H1 (cell line): ENCODE data around the gene DVL1.

ENCODE experiments used
- ATF2 ChIP-seq: IDR thresholded peaks from 2 replicates; pipeline ENCODE4 v1.6.1; 2012; ENCODE audit warnings: low read length, inconsistent platforms
- EZH2 ChIP-seq: fragments of 200-600 bp; sonication (generic); IDR thresholded peaks from 2 replicates; pipeline ENCODE4 v1.7.1; 2012; ENCODE audit warnings: low read depth, mild to moderate bottlenecking, moderate library complexity, low read length, inconsistent platforms; ENCODE audit not compliant: severe bottlenecking
- GABPA ChIP-seq: IDR thresholded peaks from 2 replicates; pipeline ENCODE4 v1.6.1; 2011; ENCODE audit warnings: mild to moderate bottlenecking, low read length, moderate library complexity, borderline replicate concordance; ENCODE audit not compliant: insufficient read depth
- SAP30 ChIP-seq: fragments of 300-600 bp; sonication (generic); IDR thresholded peaks from 2 replicates; pipeline ENCODE4 v1.7.1; 2012; ENCODE audit warnings: low read length, moderate library complexity, mild to moderate bottlenecking, inconsistent platforms; ENCODE audit not compliant: insufficient read depth, insufficient replicate concordance
- SP1 ChIP-seq: IDR thresholded peaks from 2 replicates; pipeline ENCODE4 v1.6.1; 2011; ENCODE audit warnings: low read depth, low read length
- YY1 ChIP-seq: IDR thresholded peaks from 2 replicates; pipeline ENCODE4 v1.6.1; 2011; ENCODE audit warnings: low read depth, mild to moderate bottlenecking, low read length
- TF ChIP-seq, protein P1 (sequence below), 3 experiments: IDR thresholded peaks; 1 replicate in 2 of 3; 2 replicates in 1 of 3; pipeline versions ENCODE4 v1.5.1 to v1.6.1; 2011; ENCODE audit warnings: low read length in 3 of 3, mild to moderate bottlenecking in 3 of 3, inconsistent platforms in 2 of 3, low read depth in 1 of 3, moderate library complexity in 1 of 3; ENCODE audit not compliant: insufficient read depth in 1 of 3; ENCODE audit errors: control extremely low read depth in 1 of 3
- TF ChIP-seq, protein P2 (sequence below): IDR thresholded peaks from 2 replicates; pipeline ENCODE4 v1.6.1; 2012; ENCODE audit warnings: inconsistent platforms

GRCh38 chr1:1359664-1360468 lies 10.6 kb upstream of the DVL1 start:
- TF ChIP-seq YY1 (no peak), SP1 (no peak), GABPA (no peak), EZH2 (no peak), ATF2 (no peak), SAP30 (no peak)
- TF ChIP-seq, protein P1, sequence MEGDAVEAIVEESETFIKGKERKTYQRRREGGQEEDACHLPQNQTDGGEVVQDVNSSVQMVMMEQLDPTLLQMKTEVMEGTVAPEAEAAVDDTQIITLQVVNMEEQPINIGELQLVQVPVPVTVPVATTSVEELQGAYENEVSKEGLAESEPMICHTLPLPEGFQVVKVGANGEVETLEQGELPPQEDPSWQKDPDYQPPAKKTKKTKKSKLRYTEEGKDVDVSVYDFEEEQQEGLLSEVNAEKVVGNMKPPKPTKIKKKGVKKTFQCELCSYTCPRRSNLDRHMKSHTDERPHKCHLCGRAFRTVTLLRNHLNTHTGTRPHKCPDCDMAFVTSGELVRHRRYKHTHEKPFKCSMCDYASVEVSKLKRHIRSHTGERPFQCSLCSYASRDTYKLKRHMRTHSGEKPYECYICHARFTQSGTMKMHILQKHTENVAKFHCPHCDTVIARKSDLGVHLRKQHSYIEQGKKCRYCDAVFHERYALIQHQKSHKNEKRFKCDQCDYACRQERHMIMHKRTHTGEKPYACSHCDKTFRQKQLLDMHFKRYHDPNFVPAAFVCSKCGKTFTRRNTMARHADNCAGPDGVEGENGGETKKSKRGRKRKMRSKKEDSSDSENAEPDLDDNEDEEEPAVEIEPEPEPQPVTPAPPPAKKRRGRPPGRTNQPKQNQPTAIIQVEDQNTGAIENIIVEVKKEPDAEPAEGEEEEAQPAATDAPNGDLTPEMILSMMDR (IDR thresholded peaks at IDR 0.05; ENCODE audit: control extremely low read depth in 1 of 3, insufficient read depth in 1 of 3, low read depth in 1 of 3, low read length in 3 of 3) = no peak
- TF ChIP-seq, protein P2, sequence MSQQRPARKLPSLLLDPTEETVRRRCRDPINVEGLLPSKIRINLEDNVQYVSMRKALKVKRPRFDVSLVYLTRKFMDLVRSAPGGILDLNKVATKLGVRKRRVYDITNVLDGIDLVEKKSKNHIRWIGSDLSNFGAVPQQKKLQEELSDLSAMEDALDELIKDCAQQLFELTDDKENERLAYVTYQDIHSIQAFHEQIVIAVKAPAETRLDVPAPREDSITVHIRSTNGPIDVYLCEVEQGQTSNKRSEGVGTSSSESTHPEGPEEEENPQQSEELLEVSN = no peak
